GM21447 (cell line): ENCODE measurements around the gene NFATC2IP.
"Not testable (repeated sequence)": the region's sequence is repeated elsewhere in the genome, so short reads cannot be mapped to it uniquely, and the experiment has no call there.

ENCODE experiments used
- ATAC-seq: cut with Tn5 transposase; IDR thresholded peaks from one replicate; pipeline ENCODE4 v1.9.1; 2021; ENCODE audit not compliant: unreplicated experiment

Gene NFATC2IP

GRCh38 chr16:28990375-28991040, 39.8 kb downstream of the NFATC2IP start:
- ATAC-seq: no peak

DNA sequence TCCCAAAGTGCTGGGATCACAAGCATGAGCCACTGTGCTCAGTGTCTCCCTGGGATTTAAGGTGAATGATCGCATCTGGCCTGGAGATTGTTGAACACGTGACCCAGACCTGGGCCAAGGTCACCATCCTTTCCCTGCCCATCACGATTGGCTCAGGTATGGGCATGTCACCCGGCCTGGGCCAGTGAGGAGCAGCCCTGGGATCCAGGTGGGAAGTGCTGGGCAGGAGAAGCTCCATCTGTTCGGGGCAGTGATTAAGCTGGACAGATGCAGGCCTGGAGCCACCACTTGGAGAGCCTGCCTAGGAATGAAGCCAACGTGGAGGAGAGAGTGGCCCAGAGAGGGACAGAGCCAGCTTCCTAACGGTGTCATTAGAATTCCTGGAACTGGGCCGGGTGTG, 41.0 kb downstream of the NFATC2IP start:
- ATAC-seq: no peak

DNA sequence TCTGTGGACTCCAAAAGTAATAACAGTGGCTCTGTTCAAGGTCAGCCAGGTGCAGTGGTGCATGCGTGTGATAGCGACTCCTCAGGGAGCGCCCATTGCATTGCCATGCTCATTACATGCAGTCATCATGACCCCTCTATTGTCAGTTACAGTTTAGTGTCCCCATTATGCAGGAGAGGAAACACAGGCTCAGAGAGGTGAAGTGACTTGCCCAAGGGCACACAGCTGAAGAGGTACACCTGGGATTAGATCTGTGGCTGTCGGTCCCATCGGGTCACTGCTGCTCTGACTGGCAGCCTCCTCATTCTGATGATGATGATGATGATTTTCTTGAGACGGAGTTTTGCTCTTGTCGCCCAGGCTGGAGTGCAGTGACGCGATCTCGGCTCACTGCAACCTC, 41.8 kb downstream of the NFATC2IP start:
- ATAC-seq: no peak

- ATAC-seq: no peak
Measured at GRCh38 chr16:28998837-28999236, 48.1 kb downstream of the NFATC2IP start.

DNA sequence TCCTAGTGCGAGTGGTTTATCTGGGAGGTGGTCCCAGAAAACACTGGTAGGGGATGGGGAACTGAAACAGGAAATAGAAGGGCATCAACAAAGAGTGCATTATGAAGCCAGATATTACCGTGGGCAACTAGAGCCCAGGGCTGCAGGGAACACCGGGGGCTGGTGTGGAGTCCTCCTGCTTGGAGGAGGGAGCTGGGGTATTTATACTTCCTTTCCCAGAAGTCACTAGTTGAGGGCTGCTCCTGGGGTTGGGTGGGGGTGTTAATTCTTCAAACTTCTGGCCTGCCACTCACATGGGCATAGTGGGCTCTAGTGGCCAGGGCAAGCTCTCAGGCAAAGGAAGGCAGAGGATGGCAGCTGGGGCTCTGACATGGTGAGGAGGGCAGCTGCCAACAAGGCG, 48.8 kb downstream of the NFATC2IP start:
- no peak for ATAC-seq

- ATAC-seq: no peak
Measured at GRCh38 chr16:29000019-29000418, 49.3 kb downstream of the NFATC2IP start.

GRCh38 chr16:29004496-29005139, 53.9 kb downstream of the NFATC2IP start:
- not testable (repeated sequence) for ATAC-seq

DNA sequence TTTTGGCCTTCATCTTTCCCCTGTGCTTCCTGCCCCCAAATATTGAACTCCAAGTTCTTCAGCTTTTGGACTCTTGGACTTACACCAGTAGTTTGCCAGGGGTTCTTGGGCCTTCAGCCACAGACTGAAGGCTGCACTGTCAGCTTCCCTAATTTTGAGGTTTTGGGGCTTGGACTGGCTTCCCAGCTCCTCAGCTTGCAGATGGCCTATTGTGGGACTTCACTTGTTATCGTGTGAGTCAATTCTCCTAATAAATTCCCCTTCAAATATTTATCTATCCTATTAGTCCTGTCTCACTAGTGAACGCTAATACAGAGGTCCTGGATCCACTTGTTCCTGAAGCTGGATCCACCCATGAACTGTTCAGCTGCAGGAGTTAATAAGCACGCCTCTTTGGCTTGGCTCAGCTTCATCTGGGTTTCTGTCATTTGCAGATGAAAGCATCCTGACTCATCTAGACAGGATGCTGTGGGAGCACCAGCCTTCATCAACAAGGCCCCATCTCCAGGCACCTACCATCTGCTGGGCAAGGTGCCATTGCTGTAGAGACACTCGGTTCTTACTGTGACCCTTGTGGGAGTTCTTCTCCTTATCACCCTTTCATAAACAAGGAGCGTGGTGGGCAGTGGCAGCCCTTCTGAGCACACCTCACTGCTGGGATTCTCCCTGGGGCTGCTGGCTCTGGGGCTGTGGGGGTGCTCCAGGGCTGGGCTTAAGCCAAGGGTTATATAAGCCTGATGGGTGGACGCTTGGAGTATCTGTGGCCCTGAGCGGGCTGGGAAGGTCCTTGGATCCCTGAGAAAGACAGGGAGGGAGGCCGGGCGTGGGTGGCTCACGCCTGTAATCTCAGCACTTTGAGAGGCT, 57.2 kb downstream of the NFATC2IP start:
- no peak for ATAC-seq

- ATAC-seq: no peak
Measured at GRCh38 chr16:29009050-29009837, 58.5 kb downstream of the NFATC2IP start.

DNA sequence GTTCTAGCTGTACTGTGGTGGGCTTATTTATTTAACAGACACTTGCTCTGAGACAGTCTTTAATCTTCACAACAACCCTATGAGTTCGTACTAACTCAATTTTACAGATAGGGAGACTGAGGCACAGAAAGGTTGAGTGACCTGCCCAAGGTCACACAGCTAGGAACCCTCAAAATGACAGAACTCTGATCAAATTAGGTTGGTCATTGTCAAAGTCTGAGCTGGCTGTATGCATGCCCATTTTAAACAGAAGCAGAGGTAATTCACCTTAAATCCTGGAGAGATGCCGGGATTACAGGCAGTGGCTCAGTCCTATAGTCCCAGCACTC, 59.1 kb downstream of the NFATC2IP start:
- ATAC-seq: no peak

GRCh38 chr16:29011112-29011511, 60.4 kb downstream of the NFATC2IP start:
- no peak for ATAC-seq

- no peak for ATAC-seq
Measured at GRCh38 chr16:29011851-29012250, 61.1 kb downstream of the NFATC2IP start.

DNA sequence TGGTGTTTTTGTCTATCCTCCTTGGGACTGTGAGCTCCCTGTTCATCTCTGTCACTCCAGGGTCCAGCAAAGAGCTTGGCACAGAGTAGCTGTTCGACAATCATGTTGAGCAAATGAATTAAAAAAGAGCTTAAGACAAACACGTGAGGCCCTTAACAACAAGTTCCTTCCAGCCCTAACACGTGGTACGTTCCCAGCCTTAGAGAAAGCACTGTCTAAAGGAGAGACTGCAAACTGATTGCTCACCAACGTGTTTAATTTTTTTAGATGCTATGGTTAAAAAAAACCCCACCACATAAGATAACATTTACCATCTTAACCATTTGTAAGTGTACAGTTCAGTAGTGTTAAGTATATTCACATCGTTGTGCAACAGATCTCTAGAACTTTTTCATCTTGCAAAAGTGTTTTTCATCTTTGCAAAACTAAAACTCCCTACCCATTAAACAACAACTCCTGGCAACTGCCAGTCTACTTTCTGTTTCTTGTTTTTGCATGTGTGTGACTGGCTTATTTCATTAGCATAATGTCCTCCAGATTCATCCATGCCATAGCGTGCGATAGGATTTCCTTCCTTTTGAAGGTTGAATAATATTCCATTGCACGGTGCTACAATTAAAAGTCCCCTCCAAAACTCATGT, 62.3 kb downstream of the NFATC2IP start:
- ATAC-seq: no peak

DNA sequence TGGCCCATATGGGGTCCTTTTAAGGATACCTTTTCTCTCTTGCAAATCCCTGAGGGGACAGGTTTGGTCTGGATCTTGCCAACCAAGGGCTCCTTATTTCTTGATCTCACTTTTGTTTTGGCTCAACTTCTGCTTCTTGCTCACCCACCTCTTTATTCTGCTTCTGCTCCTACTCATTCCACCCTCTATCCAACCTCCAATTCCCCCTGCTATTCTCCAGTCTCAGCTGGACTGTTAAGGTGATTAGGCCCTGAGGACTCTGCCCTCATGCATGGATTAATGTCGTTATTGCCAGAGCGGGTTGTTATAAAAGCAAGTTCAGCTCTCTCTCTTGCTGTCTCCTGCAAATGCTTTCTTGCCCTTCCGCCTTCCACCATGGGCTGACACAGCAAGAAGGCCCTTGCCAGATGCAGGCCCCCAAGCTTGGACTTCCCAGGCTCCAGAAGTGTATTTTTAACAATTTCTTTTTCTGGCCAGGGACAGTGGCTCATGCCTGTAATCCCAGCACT, 63.9 kb downstream of the NFATC2IP start:
- no peak for ATAC-seq
